Astrocyte of the cerebellum (primary cell): ENCODE data around the gene SLC46A1.

Source experiments
- DNase-seq: peaks from one replicate; pipeline ENCODE4 v3.0.0-alpha.2; 2011; ENCODE audit warnings: low read depth
- H3K4me3 ChIP-seq: 2 replicates; pipeline ENCODE4 v1.5.1; 2011; ENCODE audit warnings: mild to moderate bottlenecking, low read depth, low read length, moderate library complexity
- CTCF ChIP-seq: IDR thresholded peaks from 2 replicates; pipeline ENCODE4 v1.5.1; 2012; ENCODE audit warnings: low read length, low read depth, moderate library complexity, mild to moderate bottlenecking; ENCODE audit errors: missing control alignments
- in situ Hi-C: cut with HindIII; loops from 2 replicates; pipeline ENCODE4 v1.10.0; 2017; ENCODE audit warnings: low sequenced_read_pairs

SLC46A1 gene

DNA sequence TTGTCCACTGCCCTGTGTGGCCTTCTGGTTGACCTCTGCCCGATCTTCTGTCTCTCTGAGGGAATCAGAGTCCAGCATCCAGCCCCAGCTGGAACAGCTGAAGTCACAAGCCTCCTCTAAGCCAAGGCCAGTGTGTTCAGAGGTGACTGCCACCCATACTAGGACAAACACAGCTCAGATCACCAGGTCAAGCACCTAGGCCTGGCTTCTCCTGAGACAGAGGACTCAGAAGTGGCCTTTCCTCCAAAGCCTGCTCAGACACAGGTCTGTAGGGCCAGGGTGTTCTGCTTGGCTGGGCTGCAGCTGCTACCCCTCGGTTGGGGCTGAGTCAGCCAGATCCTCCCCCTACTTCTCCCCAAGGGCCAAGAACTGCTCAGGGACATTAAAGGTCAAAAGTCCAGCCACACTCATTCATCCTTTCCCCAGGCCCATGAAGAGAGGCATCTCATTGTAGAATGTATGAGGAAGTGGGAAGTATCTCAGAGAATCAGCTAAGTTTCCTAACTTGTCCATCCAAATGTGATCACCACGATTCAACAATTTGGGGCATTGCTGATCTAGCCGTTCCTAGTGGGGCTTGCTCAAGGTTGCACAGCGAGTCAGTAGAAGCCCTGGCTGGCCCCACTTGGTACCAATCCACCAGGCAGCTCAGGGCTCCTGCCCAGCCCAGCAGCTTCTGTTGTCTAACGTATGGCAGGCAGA, 7.6 kb downstream of the SLC46A1 start:
- in situ Hi-C loops, result no loop called here
- DNase-seq, result no peak
- TF ChIP-seq CTCF, result no peak
- no peak overlapping the region for H3K4me3 ChIP-seq

- in situ Hi-C loops, result no loop called here
- H3K4me3 ChIP-seq, result no peak overlapping the region
- no peak for TF ChIP-seq CTCF
- DNase-seq, result no peak
Observed at GRCh38 chr17:28397687-28398279, 8.2 kb downstream of the SLC46A1 start.

DNA sequence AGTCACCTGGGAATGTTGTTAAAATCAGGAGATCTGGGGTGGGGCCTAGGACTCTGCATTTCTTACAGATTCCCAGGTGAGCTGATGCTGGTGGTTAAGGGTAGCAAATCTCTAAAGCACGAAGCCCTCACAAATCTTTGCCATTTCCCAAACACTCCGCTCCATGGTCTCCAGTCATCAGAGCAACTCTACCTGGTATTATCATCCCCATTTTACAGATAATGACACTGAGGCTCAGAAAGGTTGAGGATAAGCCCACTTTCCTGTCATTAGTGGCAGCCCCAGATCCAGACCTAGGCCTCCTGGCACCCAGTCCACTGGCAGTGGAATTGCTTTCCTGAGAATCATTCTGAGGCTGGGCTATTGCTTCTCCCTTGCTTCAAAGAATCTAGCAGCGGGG, 8.7 kb downstream of the SLC46A1 start:
- no peak for TF ChIP-seq CTCF
- H3K4me3 ChIP-seq, result no peak overlapping the region
- DNase-seq, result no peak
- in situ Hi-C loops, result no loop called here

DNA sequence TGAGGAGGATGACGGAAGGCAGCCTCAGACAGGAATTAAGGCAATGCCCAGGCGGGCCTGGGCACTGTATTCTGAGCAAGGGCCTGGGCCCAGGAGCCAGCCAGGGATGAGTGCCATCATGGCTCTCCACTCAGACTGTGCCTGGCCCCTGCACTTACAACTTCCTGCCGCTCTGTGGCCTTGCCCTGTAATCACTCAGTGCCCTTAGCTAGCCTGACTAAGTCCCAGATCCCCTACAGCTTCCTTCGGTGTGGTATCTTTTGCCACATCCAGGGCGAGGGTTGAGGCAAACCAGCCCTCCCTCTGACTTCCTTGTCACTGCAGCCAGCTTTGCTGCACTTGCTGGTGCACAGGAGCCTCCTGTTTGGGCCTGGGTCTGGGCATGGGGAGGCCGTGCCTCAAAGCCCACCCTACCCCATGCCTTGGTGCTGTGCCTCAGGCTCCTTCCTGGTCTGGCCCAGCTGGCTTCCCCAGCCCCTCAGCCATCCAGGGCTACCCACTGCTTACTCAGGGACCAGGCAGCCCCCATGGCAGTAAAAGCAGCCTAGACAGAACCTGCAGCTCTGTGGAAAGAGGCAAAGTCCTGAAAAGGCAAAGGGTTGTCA, 9.3 kb downstream of the SLC46A1 start:
- H3K4me3 ChIP-seq, result no peak overlapping the region
- no peak for DNase-seq
- in situ Hi-C loops, result no loop called here
- no peak for TF ChIP-seq CTCF

- no peak for TF ChIP-seq CTCF
- in situ Hi-C loops, result no loop called here
- no peak for DNase-seq
- no peak overlapping the region for H3K4me3 ChIP-seq
Observed at GRCh38 chr17:28395968-28396367, 10.0 kb downstream of the SLC46A1 start.

- H3K4me3 ChIP-seq, result no peak overlapping the region
- in situ Hi-C loops, result no loop called here
- DNase-seq, result no peak
- TF ChIP-seq CTCF, result no peak
Observed at GRCh38 chr17:28395426-28395825, 10.6 kb downstream of the SLC46A1 start.
